Activated CD8-positive, alpha-beta memory T cell treated with anti-CD3 and anti-CD28 coated beads for 36 hours (primary cell): Measurements from ENCODE around the gene RLN3. TPM values are rescaled to one million over a fixed set of nuclear protein-coding genes. Genes with fewer than 3 reads are reported as not detected.

Source experiments
- total RNA-seq, 2 experiments: library from RNA; stranded (reverse); gene quantifications; one replicate each; pipeline ENCODE4 v1.2.3, GENCODE V29; 2021

The RLN3 gene
- total RNA-seq, 2 experiments from 2014 or later, result not detected

Other genes starting within 250 kb of the RLN3 start
- gene ZSWIM4, start 232.7 kb upstream of the RLN3 start, total RNA-seq, result 1 to 10 TPM; 4.9 to 5.8 TPM
- gene NANOS3, start 151.0 kb upstream of the RLN3 start, total RNA-seq, result 1 to 10 TPM in 1 of 2 experiments, under 1 TPM in 1; 0.92 to 2.1 TPM
- 1 to 10 TPM; 6.9 TPM for gene BRME1, start 122.0 kb upstream of the RLN3 start, total RNA-seq
- 10 to 100 TPM; 29.4 to 30.5 TPM for gene CC2D1A, start 121.9 kb upstream of the RLN3 start, total RNA-seq
- under 1 TPM in 1 of 2 experiments, not detected in 1; 0.21 TPM for gene PODNL1, start 89.7 kb upstream of the RLN3 start, total RNA-seq
- 10 to 100 TPM; 59.9 to 65.3 TPM for gene DCAF15, start 75.6 kb upstream of the RLN3 start, total RNA-seq
- 10 to 100 TPM; 11.8 to 12.5 TPM for gene RFX1, start 21.8 kb upstream of the RLN3 start, total RNA-seq
- gene IL27RA, start 3.6 kb downstream of the RLN3 start, total RNA-seq, result 10 to 100 TPM; 60.1 to 61.1 TPM
- not detected for gene PALM3, start 33.9 kb downstream of the RLN3 start, total RNA-seq
- gene MISP3, start 44.6 kb downstream of the RLN3 start, total RNA-seq, result 1 to 10 TPM; 1.0 to 1.1 TPM
- not detected for gene C19orf67, start 57.6 kb downstream of the RLN3 start, total RNA-seq
- gene SAMD1, start 62.6 kb downstream of the RLN3 start, total RNA-seq, result 10 to 100 TPM; 95.0 to 96.1 TPM
- gene PRKACA, start 89.6 kb downstream of the RLN3 start, total RNA-seq, result 10 to 100 TPM; 70.5 to 74.1 TPM
- gene ASF1B, start 108.4 kb downstream of the RLN3 start, total RNA-seq, result 10 to 100 TPM; 79.7 to 83.6 TPM
- 1 to 10 TPM; 7.4 to 8.3 TPM for gene ADGRL1, start 178.0 kb downstream of the RLN3 start, total RNA-seq